Esophagus (tissue), 2 donors: ENCODE measurements around the gene SFT2D1. TPM values are rescaled to one million over a fixed set of nuclear protein-coding genes. Genes with fewer than 3 reads are reported as not detected.

Experiments used
- H3K27ac ChIP-seq, 2 donors: one replicate each; pipeline ENCODE4 v1.5.1; 2013; ENCODE audit warnings: low read depth in 2 of 2, mild to moderate bottlenecking in 2 of 2, inconsistent platforms in 1 of 2, low read length in 1 of 2, moderate library complexity in 1 of 2
- H3K27me3 ChIP-seq, 2 donors: one replicate each; pipeline ENCODE4 v1.6.1; 2013; ENCODE audit warnings: low read length in 2 of 2, control low read depth in 1 of 2, mild to moderate bottlenecking in 1 of 2; ENCODE audit not compliant: insufficient read depth in 2 of 2, control insufficient read depth in 1 of 2
- H3K36me3 ChIP-seq, 2 donors: one replicate each; pipeline ENCODE4 v1.6.1; 2013; ENCODE audit warnings: low read length in 1 of 2; ENCODE audit not compliant: control insufficient read depth in 2 of 2, insufficient read depth in 2 of 2
- H3K4me1 ChIP-seq, 2 donors: one replicate each; pipeline ENCODE4 v1.6.1; 2013; ENCODE audit warnings: low read length in 1 of 2; ENCODE audit not compliant: control insufficient read depth in 2 of 2, insufficient read depth in 2 of 2
- H3K4me3 ChIP-seq, 2 donors: one replicate each; pipeline ENCODE4 v1.5.1; 2013; ENCODE audit warnings: low read length in 2 of 2, mild to moderate bottlenecking in 2 of 2, low read depth in 1 of 2, moderate library complexity in 1 of 2
- H3K9me3 ChIP-seq, 2 donors: one replicate each; pipeline ENCODE4 v1.6.1; 2013; ENCODE audit warnings: mild to moderate bottlenecking in 2 of 2, low read depth in 1 of 2, low read length in 1 of 2, moderate library complexity in 1 of 2; ENCODE audit not compliant: control insufficient read depth in 2 of 2, insufficient read depth in 1 of 2
- WGBS, 2 donors: extraction: QIAGEN DNeasy Blood & Tissue Kit; methylation state at CpG; one replicate each; pipeline ENCODE4 v1.1.7; 2013; 5-methylcytosine and 5-hydroxymethylcytosine counted together
- polyA plus RNA-seq, 2 donors: library from polyadenylated mRNA; stranded (reverse); fragments of 200-250 nt; gene quantifications; one replicate each; pipeline ENCODE4 v1.2.3, GENCODE V29; 2013
- donor health status: healthy with polysubstance abuse.
- donor health status: Bipolar disorder and iron deficiency.

SFT2D1 gene
- polyA plus RNA-seq, 2 donors: 37.3 to 42.4 TPM

GRCh38 chr6:166312832-166313231 is 29.5 kb downstream of the SFT2D1 start:
- Histone ChIP-seq H3K27ac (no peak overlapping the region), H3K4me3 (no peak overlapping the region), H3K9me3 (no peaks in the 10 kb centered on the region), H3K27me3 (peaks cover 0 to 7% of the 10 kb centered on the region in 2 donors), H3K4me1 (peaks cover 0 to 5% of the 10 kb centered on the region in 2 donors), H3K36me3 (no peaks in the 10 kb centered on the region)
- WGBS, 2 donors: 63 to 64% methylated on average over 1 of the region's 1 CpG

GRCh38 chr6:166310634-166311033 is 31.7 kb downstream of the SFT2D1 start:
- Histone ChIP-seq H3K27me3 (peaks cover 0 to 22% of the 10 kb centered on the region in 2 donors), H3K27ac (no peak overlapping the region), H3K9me3 (no peaks in the 10 kb centered on the region), H3K4me3 (no peak overlapping the region), H3K36me3 (no peaks in the 10 kb centered on the region), H3K4me1 (peaks cover 0 to 14% of the 10 kb centered on the region in 2 donors)
- 94 to 96% methylated on average over 12 of the region's 12 CpGs for WGBS, 2 donors

- Histone ChIP-seq H3K4me1 (peaks cover 0 to 14% of the 10 kb centered on the region in 2 donors), H3K4me3 (no peak overlapping the region), H3K36me3 (no peaks in the 10 kb centered on the region), H3K9me3 (no peaks in the 10 kb centered on the region), H3K27ac (no peak overlapping the region), H3K27me3 (peaks cover 0 to 22% of the 10 kb centered on the region in 2 donors)
- WGBS, 2 donors: 82 to 92% methylated on average over 9 of the region's 9 CpGs
Measured at GRCh38 chr6:166309977-166310376, 32.4 kb downstream of the SFT2D1 start.

GRCh38 chr6:166308769-166309589 is 33.4 kb downstream of the SFT2D1 start:
- H3K27ac ChIP-seq: no peak overlapping the region
- peaks cover 0 to 22% of the 10 kb centered on the region in 2 donors for H3K27me3 ChIP-seq
- H3K4me1 ChIP-seq: peaks cover 0 to 14% of the 10 kb centered on the region in 2 donors
- 55 to 67% methylated on average over 11 of the region's 11 CpGs for WGBS, 2 donors
- H3K9me3 ChIP-seq: no peaks in the 10 kb centered on the region
- H3K36me3 ChIP-seq: no peaks in the 10 kb centered on the region
- H3K4me3 ChIP-seq: no peak overlapping the region

- Histone ChIP-seq H3K27me3 (peaks cover 0 to 22% of the 10 kb centered on the region in 2 donors), H3K4me1 (peaks cover 0 to 14% of the 10 kb centered on the region in 2 donors), H3K9me3 (no peaks in the 10 kb centered on the region), H3K36me3 (no peaks in the 10 kb centered on the region), H3K27ac (no peak within 1 kb of the TSS), H3K4me3 (peak within 1 kb of the TSS; percentile 20 to 40)
- WGBS, 2 donors: 2 to 3% methylated on average over 71 to 74 of the region's 74 CpGs
Measured at GRCh38 chr6:166308033-166308768, 34.1 kb downstream of the SFT2D1 start, which contains the start of gene PRR18. Gene PRR18 (minus strand): TSS chr6:166308392. CDS start chr6:166308142, 250 bp downstream.

GRCh38 chr6:166307082-166308032 is 35.0 kb downstream of the SFT2D1 start:
- peak overlapping the region; percentile 20 to 40 for H3K4me3 ChIP-seq
- no peaks in the 10 kb centered on the region for H3K9me3 ChIP-seq
- 3% methylated on average over 92 to 115 of the region's 115 CpGs for WGBS, 2 donors
- H3K27ac ChIP-seq: no peak overlapping the region
- H3K27me3 ChIP-seq: peaks cover 0 to 22% of the 10 kb centered on the region in 2 donors
- H3K36me3 ChIP-seq: no peaks in the 10 kb centered on the region
- peaks cover 0 to 14% of the 10 kb centered on the region in 2 donors for H3K4me1 ChIP-seq

GRCh38 chr6:166306378-166307081 is 35.8 kb downstream of the SFT2D1 start:
- WGBS, 2 donors: 58 to 60% methylated on average over 34 of the region's 34 CpGs
- Histone ChIP-seq H3K27me3 (peaks cover 0 to 22% of the 10 kb centered on the region in 2 donors), H3K36me3 (no peaks in the 10 kb centered on the region), H3K27ac (no peak overlapping the region), H3K9me3 (no peaks in the 10 kb centered on the region), H3K4me3 (peak overlapping the region; percentile 20 to 40), H3K4me1 (peaks cover 0 to 14% of the 10 kb centered on the region in 2 donors)

GRCh38 chr6:166305562-166306117 is 36.7 kb downstream of the SFT2D1 start:
- H3K9me3 ChIP-seq: no peaks in the 10 kb centered on the region
- H3K4me3 ChIP-seq: no peak overlapping the region
- no peaks in the 10 kb centered on the region for H3K36me3 ChIP-seq
- peaks cover 0 to 14% of the 10 kb centered on the region in 2 donors for H3K4me1 ChIP-seq
- 65 to 72% methylated on average over 10 of the region's 10 CpGs for WGBS, 2 donors
- H3K27me3 ChIP-seq: peaks cover 0 to 22% of the 10 kb centered on the region in 2 donors
- no peak overlapping the region for H3K27ac ChIP-seq
